ENCODE results near the gene RPP25.

- no peak for TF ChIP-seq CTCF (IDR thresholded peaks at IDR 0.05)
- no peak for TF ChIP-seq POLR2A (IDR thresholded peaks at IDR 0.05)
These were observed 25.6 kb upstream of the RPP25 start for GRCh38 chr15:74982183-74982582.

All from Peyer's patch (tissue), 4 donors.